WTC11 (cell line): ENCODE data around the gene SAP130.

Source experiments
- FOXJ3 ChIP-seq: sonication (generic); formaldehyde crosslinking; IDR thresholded peaks from 2 replicates; pipeline ENCODE4 v1.9.0; 2021; ENCODE audit warnings: missing genetic modification reagents, mild to moderate bottlenecking, borderline replicate concordance
- TEAD4 ChIP-seq: sonication (generic); formaldehyde crosslinking; IDR thresholded peaks from 2 replicates; pipeline ENCODE4 v1.8.0; 2022; ENCODE audit warnings: mild to moderate bottlenecking, missing genetic modification reagents
- ZNF317 ChIP-seq: sonication (generic); formaldehyde crosslinking; IDR thresholded peaks from 2 replicates; pipeline ENCODE4 v1.8.1; 2023; ENCODE audit warnings: low read depth, mild to moderate bottlenecking, moderate library complexity, missing genetic modification reagents, borderline replicate concordance
- TF ChIP-seq, protein P1 (sequence below): fragments of 200-600 bp; IDR thresholded peaks from 2 replicates; pipeline ENCODE4 v1.8.0; 2022; ENCODE audit warnings: antibody characterized with exemption
- TF ChIP-seq, protein P2 (sequence below): sonication (generic); formaldehyde crosslinking; IDR thresholded peaks from 2 replicates; pipeline ENCODE4 v1.8.0; 2022; ENCODE audit warnings: mild to moderate bottlenecking, missing genetic modification reagents
- TF ChIP-seq, protein P3 (sequence below): sonication (generic); formaldehyde crosslinking; IDR thresholded peaks from 2 replicates; pipeline ENCODE4 v1.8.1; 2023; ENCODE audit warnings: mild to moderate bottlenecking, moderate library complexity, missing genetic modification reagents
- TF ChIP-seq, protein P4 (sequence below): sonication (generic); formaldehyde crosslinking; IDR thresholded peaks from 2 replicates; pipeline ENCODE4 v1.8.0; 2023; ENCODE audit warnings: missing genetic modification reagents, mild to moderate bottlenecking, borderline replicate concordance
- TF ChIP-seq, protein P5 (sequence below): sonication (generic); formaldehyde crosslinking; IDR thresholded peaks from 2 replicates; pipeline ENCODE4 v1.8.0; 2023; ENCODE audit warnings: missing genetic modification reagents
- TF ChIP-seq, protein P6 (sequence below): fragments of 250-450 bp; sonication (Bioruptor Pico); IDR thresholded peaks from 2 replicates; pipeline ENCODE4 v2.1.2; 2022; ENCODE audit warnings: mild to moderate bottlenecking, moderate library complexity

DNA sequence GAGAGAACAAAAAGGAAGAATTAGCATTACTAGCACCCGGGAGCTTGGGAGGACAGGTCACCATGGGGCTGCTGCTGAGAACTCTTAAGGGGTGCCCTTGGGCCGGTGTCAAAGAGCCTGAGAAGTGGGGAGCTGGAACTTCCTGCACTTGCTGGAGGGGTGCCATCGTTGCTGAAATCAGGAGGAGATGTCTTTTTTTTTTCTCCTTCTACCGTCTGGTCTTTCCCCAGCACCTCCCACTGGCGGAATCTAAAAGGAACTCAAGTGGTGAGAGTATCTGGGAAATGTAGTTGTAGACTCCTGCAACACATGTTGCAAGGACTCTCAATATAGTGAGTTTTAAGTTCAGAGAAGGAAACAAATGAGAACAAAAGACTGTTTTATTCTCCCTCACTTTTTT, 136.0 kb downstream of the SAP130 start:
- TF ChIP-seq, protein P1, sequence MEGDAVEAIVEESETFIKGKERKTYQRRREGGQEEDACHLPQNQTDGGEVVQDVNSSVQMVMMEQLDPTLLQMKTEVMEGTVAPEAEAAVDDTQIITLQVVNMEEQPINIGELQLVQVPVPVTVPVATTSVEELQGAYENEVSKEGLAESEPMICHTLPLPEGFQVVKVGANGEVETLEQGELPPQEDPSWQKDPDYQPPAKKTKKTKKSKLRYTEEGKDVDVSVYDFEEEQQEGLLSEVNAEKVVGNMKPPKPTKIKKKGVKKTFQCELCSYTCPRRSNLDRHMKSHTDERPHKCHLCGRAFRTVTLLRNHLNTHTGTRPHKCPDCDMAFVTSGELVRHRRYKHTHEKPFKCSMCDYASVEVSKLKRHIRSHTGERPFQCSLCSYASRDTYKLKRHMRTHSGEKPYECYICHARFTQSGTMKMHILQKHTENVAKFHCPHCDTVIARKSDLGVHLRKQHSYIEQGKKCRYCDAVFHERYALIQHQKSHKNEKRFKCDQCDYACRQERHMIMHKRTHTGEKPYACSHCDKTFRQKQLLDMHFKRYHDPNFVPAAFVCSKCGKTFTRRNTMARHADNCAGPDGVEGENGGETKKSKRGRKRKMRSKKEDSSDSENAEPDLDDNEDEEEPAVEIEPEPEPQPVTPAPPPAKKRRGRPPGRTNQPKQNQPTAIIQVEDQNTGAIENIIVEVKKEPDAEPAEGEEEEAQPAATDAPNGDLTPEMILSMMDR = no peak
- no peak for TF ChIP-seq FOXJ3 (CRISPR knock-in tag)
- TF ChIP-seq, protein P2, sequence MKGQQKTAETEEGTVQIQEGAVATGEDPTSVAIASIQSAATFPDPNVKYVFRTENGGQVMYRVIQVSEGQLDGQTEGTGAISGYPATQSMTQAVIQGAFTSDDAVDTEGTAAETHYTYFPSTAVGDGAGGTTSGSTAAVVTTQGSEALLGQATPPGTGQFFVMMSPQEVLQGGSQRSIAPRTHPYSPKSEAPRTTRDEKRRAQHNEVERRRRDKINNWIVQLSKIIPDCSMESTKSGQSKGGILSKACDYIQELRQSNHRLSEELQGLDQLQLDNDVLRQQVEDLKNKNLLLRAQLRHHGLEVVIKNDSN (CRISPR knock-in tag) = no peak
- TF ChIP-seq TEAD4 (CRISPR knock-in tag) = no peak
- no peak for TF ChIP-seq ZNF317 (CRISPR knock-in tag)
- TF ChIP-seq, protein P3, sequence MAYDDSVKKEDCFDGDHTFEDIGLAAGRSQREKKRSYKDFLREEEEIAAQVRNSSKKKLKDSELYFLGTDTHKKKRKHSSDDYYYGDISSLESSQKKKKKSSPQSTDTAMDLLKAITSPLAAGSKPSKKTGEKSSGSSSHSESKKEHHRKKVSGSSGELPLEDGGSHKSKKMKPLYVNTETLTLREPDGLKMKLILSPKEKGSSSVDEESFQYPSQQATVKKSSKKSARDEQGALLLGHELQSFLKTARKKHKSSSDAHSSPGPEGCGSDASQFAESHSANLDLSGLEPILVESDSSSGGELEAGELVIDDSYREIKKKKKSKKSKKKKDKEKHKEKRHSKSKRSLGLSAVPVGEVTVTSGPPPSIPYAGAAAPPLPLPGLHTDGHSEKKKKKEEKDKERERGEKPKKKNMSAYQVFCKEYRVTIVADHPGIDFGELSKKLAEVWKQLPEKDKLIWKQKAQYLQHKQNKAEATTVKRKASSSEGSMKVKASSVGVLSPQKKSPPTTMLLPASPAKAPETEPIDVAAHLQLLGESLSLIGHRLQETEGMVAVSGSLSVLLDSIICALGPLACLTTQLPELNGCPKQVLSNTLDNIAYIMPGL = no peak
- TF ChIP-seq, protein P4, sequence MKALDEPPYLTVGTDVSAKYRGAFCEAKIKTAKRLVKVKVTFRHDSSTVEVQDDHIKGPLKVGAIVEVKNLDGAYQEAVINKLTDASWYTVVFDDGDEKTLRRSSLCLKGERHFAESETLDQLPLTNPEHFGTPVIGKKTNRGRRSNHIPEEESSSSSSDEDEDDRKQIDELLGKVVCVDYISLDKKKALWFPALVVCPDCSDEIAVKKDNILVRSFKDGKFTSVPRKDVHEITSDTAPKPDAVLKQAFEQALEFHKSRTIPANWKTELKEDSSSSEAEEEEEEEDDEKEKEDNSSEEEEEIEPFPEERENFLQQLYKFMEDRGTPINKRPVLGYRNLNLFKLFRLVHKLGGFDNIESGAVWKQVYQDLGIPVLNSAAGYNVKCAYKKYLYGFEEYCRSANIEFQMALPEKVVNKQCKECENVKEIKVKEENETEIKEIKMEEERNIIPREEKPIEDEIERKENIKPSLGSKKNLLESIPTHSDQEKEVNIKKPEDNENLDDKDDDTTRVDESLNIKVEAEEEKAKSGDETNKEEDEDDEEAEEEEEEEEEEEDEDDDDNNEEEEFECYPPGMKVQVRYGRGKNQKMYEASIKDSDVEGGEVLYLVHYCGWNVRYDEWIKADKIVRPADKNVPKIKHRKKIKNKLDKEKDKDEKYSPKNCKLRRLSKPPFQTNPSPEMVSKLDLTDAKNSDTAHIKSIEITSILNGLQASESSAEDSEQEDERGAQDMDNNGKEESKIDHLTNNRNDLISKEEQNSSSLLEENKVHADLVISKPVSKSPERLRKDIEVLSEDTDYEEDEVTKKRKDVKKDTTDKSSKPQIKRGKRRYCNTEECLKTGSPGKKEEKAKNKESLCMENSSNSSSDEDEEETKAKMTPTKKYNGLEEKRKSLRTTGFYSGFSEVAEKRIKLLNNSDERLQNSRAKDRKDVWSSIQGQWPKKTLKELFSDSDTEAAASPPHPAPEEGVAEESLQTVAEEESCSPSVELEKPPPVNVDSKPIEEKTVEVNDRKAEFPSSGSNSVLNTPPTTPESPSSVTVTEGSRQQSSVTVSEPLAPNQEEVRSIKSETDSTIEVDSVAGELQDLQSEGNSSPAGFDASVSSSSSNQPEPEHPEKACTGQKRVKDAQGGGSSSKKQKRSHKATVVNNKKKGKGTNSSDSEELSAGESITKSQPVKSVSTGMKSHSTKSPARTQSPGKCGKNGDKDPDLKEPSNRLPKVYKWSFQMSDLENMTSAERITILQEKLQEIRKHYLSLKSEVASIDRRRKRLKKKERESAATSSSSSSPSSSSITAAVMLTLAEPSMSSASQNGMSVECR = no peak
- TF ChIP-seq, protein P5, sequence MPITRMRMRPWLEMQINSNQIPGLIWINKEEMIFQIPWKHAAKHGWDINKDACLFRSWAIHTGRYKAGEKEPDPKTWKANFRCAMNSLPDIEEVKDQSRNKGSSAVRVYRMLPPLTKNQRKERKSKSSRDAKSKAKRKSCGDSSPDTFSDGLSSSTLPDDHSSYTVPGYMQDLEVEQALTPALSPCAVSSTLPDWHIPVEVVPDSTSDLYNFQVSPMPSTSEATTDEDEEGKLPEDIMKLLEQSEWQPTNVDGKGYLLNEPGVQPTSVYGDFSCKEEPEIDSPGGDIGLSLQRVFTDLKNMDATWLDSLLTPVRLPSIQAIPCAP (CRISPR knock-in tag) = no peak
- TF ChIP-seq, protein P6, sequence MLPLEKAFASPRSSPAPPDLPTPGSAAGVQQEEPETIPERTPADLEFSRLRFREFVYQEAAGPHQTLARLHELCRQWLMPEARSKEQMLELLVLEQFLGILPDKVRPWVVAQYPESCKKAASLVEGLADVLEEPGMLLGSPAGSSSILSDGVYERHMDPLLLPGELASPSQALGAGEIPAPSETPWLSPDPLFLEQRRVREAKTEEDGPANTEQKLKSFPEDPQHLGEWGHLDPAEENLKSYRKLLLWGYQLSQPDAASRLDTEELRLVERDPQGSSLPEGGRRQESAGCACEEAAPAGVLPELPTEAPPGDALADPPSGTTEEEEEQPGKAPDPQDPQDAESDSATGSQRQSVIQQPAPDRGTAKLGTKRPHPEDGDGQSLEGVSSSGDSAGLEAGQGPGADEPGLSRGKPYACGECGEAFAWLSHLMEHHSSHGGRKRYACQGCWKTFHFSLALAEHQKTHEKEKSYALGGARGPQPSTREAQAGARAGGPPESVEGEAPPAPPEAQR (CRISPR knock-in tag) = no peak
